MM.1S (cell line): Measurements from ENCODE around the gene ODF2.
"Not testable (repeated sequence)": the region's sequence is repeated elsewhere in the genome, so short reads cannot be mapped to it uniquely, and the experiment has no call there.

ENCODE experiments used
- DNase-seq: peaks from one replicate; pipeline ENCODE4 v3.0.0-alpha.2; 2015
- H2AFZ ChIP-seq: fragments of 300-600 bp; sonication (generic); 2 replicates; pipeline ENCODE4 v1.6.0; 2016; ENCODE audit warnings: antibody characterized with exemption, low read length
- H3F3A ChIP-seq: fragments of 300-600 bp; sonication (generic); 2 replicates; pipeline ENCODE4 v1.6.1; 2016; ENCODE audit warnings: mild to moderate bottlenecking, antibody characterized with exemption, low read length, moderate library complexity, mixed read lengths; ENCODE audit not compliant: insufficient read depth
- H3K27ac ChIP-seq: fragments of 300-600 bp; sonication (generic); 2 replicates; pipeline ENCODE4 v1.5.1; 2016; ENCODE audit warnings: mild to moderate bottlenecking, low read length
- H3K27me3 ChIP-seq: fragments of 300-600 bp; sonication (generic); replicated peaks from 2 replicates; pipeline ENCODE4 v1.6.0; 2016; ENCODE audit warnings: low read length; ENCODE audit not compliant: insufficient read depth
- H3K36me3 ChIP-seq: fragments of 300-600 bp; sonication (generic); replicated peaks from 2 replicates; pipeline ENCODE4 v1.6.1; 2016; ENCODE audit warnings: mild to moderate bottlenecking, low read length, mixed read lengths; ENCODE audit not compliant: insufficient read depth
- H3K4me1 ChIP-seq: fragments of 300-600 bp; sonication (generic); 2 replicates; pipeline ENCODE4 v1.6.1; 2016; ENCODE audit warnings: low read length, mixed read lengths
- H3K4me2 ChIP-seq: fragments of 300-600 bp; sonication (generic); 2 replicates; pipeline ENCODE4 v1.6.0; 2016; ENCODE audit warnings: low read depth, low read length
- H3K4me3 ChIP-seq: fragments of 300-600 bp; sonication (generic); 2 replicates; pipeline ENCODE4 v1.5.1; 2016; ENCODE audit warnings: low read length, mixed read lengths
- H3K79me2 ChIP-seq: fragments of 300-600 bp; sonication (generic); 2 replicates; pipeline ENCODE4 v1.6.1; 2016; ENCODE audit warnings: mixed run types, low read length, mixed read lengths
- H3K9ac ChIP-seq: fragments of 300-600 bp; sonication (generic); 2 replicates; pipeline ENCODE4 v1.6.1; 2016; ENCODE audit warnings: low read length, mixed read lengths
- H3K9me2 ChIP-seq: fragments of 300-600 bp; sonication (generic); replicated peaks from 2 replicates; pipeline ENCODE4 v1.6.1; 2016; ENCODE audit warnings: mild to moderate bottlenecking, low read length, mixed read lengths; ENCODE audit not compliant: insufficient read depth
- H3K9me3 ChIP-seq: fragments of 300-600 bp; sonication (generic); replicated peaks from 2 replicates; pipeline ENCODE4 v1.6.1; 2016; ENCODE audit warnings: mild to moderate bottlenecking, low read length, mixed read lengths; ENCODE audit not compliant: insufficient read depth
- H4K20me1 ChIP-seq: fragments of 300-600 bp; sonication (generic); 2 replicates; pipeline ENCODE4 v1.6.1; 2016; ENCODE audit warnings: mild to moderate bottlenecking, low read length, moderate library complexity, mixed read lengths; ENCODE audit not compliant: insufficient read depth
- EZH2 ChIP-seq: fragments of 300-600 bp; sonication (generic); optimal IDR thresholded peaks from 2 replicates; pipeline ENCODE3; 2017; ENCODE audit warnings: low read depth, mild to moderate bottlenecking, antibody characterized with exemption, low read length, mixed read lengths
- EZH2phosphoT487 ChIP-seq: fragments of 300-600 bp; sonication (generic); IDR thresholded peaks from 2 replicates; pipeline ENCODE4 v1.6.1; 2018; ENCODE audit warnings: antibody characterized with exemption, low read length
- TF ChIP-seq, protein P1 (sequence below): fragments of 300-600 bp; sonication (generic); IDR thresholded peaks from 2 replicates; pipeline ENCODE4 v1.5.1; 2016; ENCODE audit warnings: antibody characterized with exemption, low read length, mixed read lengths

ODF2 gene

GRCh38 chr9:128505414-128505765 is 49.6 kb downstream of the ODF2 start:
- H3K4me2 ChIP-seq = peak overlapping the region; percentile 97
- peaks cover 12% of the 10 kb centered on the region for H3F3A ChIP-seq
- peak overlapping the region; percentile 83 for H3K4me3 ChIP-seq
- H4K20me1 ChIP-seq = no peaks in the 10 kb centered on the region
- TF ChIP-seq, protein P1, sequence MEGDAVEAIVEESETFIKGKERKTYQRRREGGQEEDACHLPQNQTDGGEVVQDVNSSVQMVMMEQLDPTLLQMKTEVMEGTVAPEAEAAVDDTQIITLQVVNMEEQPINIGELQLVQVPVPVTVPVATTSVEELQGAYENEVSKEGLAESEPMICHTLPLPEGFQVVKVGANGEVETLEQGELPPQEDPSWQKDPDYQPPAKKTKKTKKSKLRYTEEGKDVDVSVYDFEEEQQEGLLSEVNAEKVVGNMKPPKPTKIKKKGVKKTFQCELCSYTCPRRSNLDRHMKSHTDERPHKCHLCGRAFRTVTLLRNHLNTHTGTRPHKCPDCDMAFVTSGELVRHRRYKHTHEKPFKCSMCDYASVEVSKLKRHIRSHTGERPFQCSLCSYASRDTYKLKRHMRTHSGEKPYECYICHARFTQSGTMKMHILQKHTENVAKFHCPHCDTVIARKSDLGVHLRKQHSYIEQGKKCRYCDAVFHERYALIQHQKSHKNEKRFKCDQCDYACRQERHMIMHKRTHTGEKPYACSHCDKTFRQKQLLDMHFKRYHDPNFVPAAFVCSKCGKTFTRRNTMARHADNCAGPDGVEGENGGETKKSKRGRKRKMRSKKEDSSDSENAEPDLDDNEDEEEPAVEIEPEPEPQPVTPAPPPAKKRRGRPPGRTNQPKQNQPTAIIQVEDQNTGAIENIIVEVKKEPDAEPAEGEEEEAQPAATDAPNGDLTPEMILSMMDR = no peak
- TF ChIP-seq EZH2phosphoT487 (no peak), EZH2 (no peak)
- H3K36me3 ChIP-seq = no peaks in the 10 kb centered on the region
- H2AFZ ChIP-seq = peak overlapping the region; percentile 71
- no peaks in the 10 kb centered on the region for H3K9me3 ChIP-seq
- peaks cover 7% of the 10 kb centered on the region for H3K4me1 ChIP-seq
- no peaks in the 10 kb centered on the region for H3K27me3 ChIP-seq
- no peak for DNase-seq
- H3K9me2 ChIP-seq = no peaks in the 10 kb centered on the region
- H3K27ac ChIP-seq = peak overlapping the region; percentile 49; the same call in 1 of the 2 replicates
- H3K79me2 ChIP-seq = peaks cover 38% of the 10 kb centered on the region
- H3K9ac ChIP-seq = peak overlapping the region; percentile 76; the same call in 1 of the 2 replicates

GRCh38 chr9:128505906-128506305 is 50.1 kb downstream of the ODF2 start:
- H3K9ac ChIP-seq = peak overlapping the region; percentile 76; the same call in 1 of the 2 replicates
- H3K27ac ChIP-seq, DNase-seq, H3K9me3 ChIP-seq, H4K20me1 ChIP-seq, H2AFZ ChIP-seq, H3K9me2 ChIP-seq, H3K27me3 ChIP-seq, H3K4me1 ChIP-seq, H3K36me3 ChIP-seq: not testable (repeated sequence)
- H3K79me2 ChIP-seq = peaks cover 38% of the 10 kb centered on the region
- H3K4me3 ChIP-seq = peak overlapping the region; percentile 83
- peak overlapping the region; percentile 97; the same call in 1 of the 2 replicates for H3K4me2 ChIP-seq
- peaks cover 12% of the 10 kb centered on the region for H3F3A ChIP-seq

- no peaks in the 10 kb centered on the region for H3K9me3 ChIP-seq
Observed at GRCh38 chr9:128512820-128513219, 57.0 kb downstream of the ODF2 start.

GRCh38 chr9:128521956-128522355 is 66.2 kb downstream of the ODF2 start:
- TF ChIP-seq, protein P1 = no peak
- TF ChIP-seq EZH2 = no peak
- TF ChIP-seq EZH2phosphoT487 = no peak
- H3K27ac ChIP-seq = no peak overlapping the region
- DNase-seq = no peak
- H3K79me2 ChIP-seq = peaks cover 6% of the 10 kb centered on the region; the same call in 1 of the 2 replicates
- no peak overlapping the region for H2AFZ ChIP-seq
- no peaks in the 10 kb centered on the region for H3K9me2 ChIP-seq
- H3K9ac ChIP-seq = no peak overlapping the region
- no peaks in the 10 kb centered on the region for H3K9me3 ChIP-seq
- no peak overlapping the region for H3K4me2 ChIP-seq
- H4K20me1 ChIP-seq = no peaks in the 10 kb centered on the region
- H3F3A ChIP-seq = no peaks in the 10 kb centered on the region
- H3K36me3 ChIP-seq = peaks cover 3% of the 10 kb centered on the region; the same call in 1 of the 2 replicates
- H3K27me3 ChIP-seq = no peaks in the 10 kb centered on the region
- H3K4me1 ChIP-seq = no peaks in the 10 kb centered on the region
- H3K4me3 ChIP-seq = no peak overlapping the region

More at GRCh38 chr9:128512820-128513219, 57.0 kb downstream of the ODF2 start:
- Histone ChIP-seq H3K36me3 (0 out of 2 replicates have a peak, but pooled peaks cover 6% of the 10 kb centered on the region), H3K79me2 (peaks cover 20% of the 10 kb centered on the region), H4K20me1 (no peaks in the 10 kb centered on the region), H3K27me3 (no peaks in the 10 kb centered on the region), H3K4me1 (no peaks in the 10 kb centered on the region), H3K9ac (no peak overlapping the region), H3K4me2 (no peak overlapping the region), H3K27ac (no peak overlapping the region), H3F3A (no peaks in the 10 kb centered on the region), H3K9me2 (no peaks in the 10 kb centered on the region), H2AFZ (no peak overlapping the region), H3K4me3 (no peak overlapping the region)
- TF ChIP-seq EZH2 = no peak
- TF ChIP-seq, protein P1 = no peak
- no peak for TF ChIP-seq EZH2phosphoT487
- no peak for DNase-seq
